ENCODE results near the gene CALML4. TPM values are rescaled to one million over a fixed set of nuclear protein-coding genes. Genes with fewer than 3 reads are reported as not detected.
"Not testable (repeated sequence)": the region's sequence is repeated elsewhere in the genome, so short reads cannot be mapped to it uniquely, and the experiment has no call there.

Gene CALML4
- total RNA-seq, 1 donor, result 2.7 TPM

DNA sequence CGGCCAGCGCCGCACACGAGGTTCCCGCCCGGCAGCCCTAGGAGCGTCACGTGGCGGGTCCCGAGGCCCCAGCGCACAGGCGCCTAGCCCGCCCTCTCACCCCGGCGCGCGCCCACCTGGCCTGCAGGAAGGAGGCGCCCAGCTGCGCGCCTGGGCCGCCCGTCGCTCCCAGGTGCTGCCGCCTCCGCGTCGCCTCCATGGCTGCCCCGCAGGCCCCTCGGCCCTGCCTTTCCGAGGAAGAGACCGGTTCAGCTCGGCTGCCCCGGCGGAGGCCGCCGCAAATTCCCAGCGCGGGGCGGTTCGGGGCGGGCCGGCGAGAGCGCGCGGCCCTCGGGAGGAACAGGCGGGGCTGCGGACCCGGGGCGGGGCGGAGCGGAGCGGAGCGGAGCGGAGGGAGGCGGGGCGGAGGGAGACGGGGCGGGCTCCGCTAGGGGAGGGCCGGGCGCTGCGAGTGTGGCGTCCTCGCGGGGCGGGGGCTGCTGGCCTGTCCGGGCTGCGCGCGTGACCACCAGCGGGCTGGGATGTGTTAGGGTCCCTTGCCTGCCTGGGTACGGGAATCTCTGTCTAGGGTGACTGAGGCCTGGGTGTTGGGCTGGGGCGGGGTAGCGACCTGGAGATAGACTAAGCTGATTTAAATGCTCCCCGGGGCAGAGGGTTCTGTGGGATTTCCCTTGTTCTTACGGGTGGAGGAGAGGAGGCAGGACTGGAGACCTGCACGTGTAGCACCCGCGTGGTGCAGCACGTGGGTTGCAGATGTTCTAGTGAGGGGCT is 24.4 kb upstream of the CALML4 start, which contains the start of gene CLN6:
CLN6 (minus strand) TSS at position 343 of the 771 bp plus-strand sequence; CDS start at position 199, 144 bp downstream.
- peak; percentile 74 for DNase-seq (ENCODE audit: low read depth)
- TF ChIP-seq, protein P1, sequence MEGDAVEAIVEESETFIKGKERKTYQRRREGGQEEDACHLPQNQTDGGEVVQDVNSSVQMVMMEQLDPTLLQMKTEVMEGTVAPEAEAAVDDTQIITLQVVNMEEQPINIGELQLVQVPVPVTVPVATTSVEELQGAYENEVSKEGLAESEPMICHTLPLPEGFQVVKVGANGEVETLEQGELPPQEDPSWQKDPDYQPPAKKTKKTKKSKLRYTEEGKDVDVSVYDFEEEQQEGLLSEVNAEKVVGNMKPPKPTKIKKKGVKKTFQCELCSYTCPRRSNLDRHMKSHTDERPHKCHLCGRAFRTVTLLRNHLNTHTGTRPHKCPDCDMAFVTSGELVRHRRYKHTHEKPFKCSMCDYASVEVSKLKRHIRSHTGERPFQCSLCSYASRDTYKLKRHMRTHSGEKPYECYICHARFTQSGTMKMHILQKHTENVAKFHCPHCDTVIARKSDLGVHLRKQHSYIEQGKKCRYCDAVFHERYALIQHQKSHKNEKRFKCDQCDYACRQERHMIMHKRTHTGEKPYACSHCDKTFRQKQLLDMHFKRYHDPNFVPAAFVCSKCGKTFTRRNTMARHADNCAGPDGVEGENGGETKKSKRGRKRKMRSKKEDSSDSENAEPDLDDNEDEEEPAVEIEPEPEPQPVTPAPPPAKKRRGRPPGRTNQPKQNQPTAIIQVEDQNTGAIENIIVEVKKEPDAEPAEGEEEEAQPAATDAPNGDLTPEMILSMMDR (IDR thresholded peaks at IDR 0.05; ENCODE audit: insufficient read depth, low read length), result no peak
- peak within 1 kb of the TSS; percentile 80 for H3K4me3 ChIP-seq (ENCODE audit: low read depth, low read length)

DNA sequence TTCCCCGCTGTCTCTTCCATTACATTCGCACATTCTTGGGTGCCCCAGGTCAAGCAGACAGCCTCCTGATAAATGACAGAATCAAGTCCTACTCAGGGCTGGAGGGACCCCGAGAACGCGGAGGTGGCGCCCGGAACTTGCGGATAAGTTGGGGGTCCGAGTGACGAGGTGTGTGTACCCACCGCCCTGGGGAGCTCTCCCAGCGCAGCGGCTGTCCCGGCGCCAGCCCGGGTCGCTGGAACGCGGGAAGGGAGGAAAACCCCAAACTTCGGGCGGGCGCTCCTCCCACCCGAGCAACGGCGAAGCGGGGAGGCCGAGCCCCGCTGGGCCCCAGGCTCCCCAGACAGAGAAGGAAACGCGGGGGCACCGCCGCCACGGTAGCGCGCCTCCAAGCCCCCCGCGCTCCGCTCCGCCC is 23.8 kb upstream of the CALML4 start:
- H3K4me3 ChIP-seq (ENCODE audit: low read depth, low read length), result peak overlapping the region; percentile 80
- TF ChIP-seq, protein P1 (IDR thresholded peaks at IDR 0.05; ENCODE audit: insufficient read depth, low read length), result no peak
- no peak for DNase-seq (ENCODE audit: low read depth)

DNA sequence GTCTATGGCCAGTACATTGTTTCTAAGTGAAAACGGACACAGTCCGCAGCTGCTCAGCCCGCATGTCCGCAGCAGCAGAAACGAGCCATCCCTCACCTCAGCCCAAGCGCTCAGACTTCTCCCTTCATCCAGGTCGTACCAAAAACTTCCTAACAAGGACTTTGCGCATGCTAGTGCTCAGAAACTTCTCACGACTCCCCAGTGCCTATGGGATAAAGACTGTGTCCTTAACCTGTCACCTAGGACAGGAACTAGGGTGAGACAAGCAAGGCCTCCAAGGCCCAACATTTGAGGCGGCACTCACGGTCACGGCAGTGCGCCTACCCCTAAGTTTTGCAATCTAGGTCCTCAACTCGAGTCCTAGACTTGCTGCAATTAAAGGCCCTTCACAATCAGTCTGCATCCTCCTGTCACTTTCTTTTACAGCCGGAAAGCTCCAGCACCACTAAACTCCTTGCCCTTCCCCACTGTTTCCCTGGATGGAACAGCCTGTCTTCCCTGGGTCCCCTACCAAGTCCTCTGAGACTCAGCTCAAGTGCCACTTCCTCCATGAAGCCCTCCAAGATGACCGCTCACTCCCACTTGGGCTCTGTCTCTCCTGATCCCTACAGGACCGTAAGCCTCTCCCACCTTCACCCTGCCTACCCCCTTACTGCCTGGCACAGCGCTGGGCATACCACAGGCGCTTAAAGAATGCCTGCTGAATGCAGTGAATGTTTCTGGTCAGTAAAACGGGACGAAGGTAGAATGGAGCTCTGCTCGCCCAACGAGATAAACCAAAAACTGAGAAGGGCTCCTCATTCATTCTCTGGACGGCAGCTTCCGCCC is 23.2 kb upstream of the CALML4 start:
- H3K4me3 ChIP-seq (ENCODE audit: low read depth, low read length), result peak overlapping the region; percentile 80
- TF ChIP-seq, protein P1 (IDR thresholded peaks at IDR 0.05; ENCODE audit: insufficient read depth, low read length), result no peak
- DNase-seq (ENCODE audit: low read depth), result peak; percentile 12

DNA sequence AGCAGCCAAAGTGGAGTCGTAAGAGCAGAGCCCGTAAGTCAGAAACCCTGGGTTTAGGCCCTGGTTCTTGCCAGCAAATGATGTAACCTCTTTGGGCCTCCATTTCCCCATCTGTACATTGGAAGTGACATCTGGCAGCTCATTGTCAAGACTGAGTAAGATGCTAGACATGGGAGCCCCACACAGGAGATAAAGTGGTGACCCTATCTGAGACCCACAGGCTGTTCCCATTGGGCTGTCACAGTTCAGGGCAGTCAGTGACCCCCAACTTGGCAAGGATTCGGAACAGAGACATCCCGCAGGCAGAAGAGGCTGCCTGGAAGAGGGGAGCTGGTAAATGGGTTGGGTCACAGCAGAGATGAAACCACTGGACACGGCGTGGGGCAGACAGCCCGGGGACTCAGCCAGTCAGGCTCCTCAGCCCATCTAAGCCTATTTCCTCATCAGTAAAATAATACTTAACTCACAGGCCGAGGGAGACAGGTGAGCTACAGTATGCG is 22.6 kb upstream of the CALML4 start:
- TF ChIP-seq, protein P1 (IDR thresholded peaks at IDR 0.05; ENCODE audit: insufficient read depth, low read length), result no peak
- no peak for DNase-seq (ENCODE audit: low read depth)
- H3K4me3 ChIP-seq (ENCODE audit: low read depth, low read length), result peak overlapping the region; percentile 80

DNA sequence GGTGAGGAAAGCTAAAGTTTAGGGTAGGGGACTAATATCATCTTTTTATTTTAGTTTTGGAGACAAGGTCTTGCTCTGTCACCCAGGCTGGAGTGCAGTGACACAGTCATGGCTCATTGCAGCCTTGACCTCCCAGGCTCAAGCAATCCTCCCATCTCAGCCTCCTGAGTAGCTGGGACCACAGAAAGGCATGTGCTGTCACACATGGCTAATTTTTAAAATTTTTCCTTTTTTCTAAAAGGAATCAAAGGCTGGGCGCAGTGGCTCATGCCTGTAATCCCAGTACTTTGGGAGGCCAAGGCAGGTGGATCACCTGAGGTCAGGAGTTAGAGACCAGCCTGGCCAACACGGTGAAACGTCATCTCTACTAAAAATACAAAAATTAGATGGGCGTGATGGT is 20.3 kb upstream of the CALML4 start:
- not testable (repeated sequence) for DNase-seq (ENCODE audit: low read depth)

DNA sequence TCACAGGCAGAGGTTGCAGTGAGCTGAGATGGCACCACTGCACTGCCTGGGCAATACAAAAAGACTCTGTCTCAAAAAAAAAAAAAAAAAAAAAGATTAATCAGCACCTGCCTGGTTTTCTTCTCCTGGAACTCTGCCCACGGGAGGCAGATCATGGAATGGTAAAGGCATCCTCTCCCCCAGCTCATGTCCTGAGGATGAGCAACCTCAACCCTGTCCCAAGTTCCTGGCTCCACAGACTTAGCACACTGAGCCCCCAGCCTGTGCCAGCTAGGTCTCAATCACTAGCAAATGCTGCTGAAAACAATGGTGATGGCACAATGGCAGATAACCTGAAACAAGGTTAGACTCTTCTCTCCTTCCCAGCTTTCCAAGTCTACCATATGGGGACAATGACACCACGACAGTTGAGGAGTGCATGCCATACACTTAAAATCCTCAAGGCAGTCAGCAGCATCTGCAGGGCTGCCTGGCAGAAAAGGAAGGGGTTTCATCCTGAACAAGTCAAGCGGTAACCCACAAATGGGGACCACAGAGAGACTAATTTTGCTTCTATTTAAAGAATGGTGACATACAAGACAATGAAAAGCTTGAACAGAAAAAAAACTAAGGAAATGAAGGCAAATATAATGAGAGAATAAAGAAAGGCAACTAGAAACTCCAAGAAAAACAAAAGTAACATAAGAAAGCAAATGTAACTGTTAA is 19.6 kb upstream of the CALML4 start:
- H3K4me3 ChIP-seq (ENCODE audit: low read depth, low read length), result no peak overlapping the region
- DNase-seq (ENCODE audit: low read depth), result no peak
- TF ChIP-seq, protein P1 (IDR thresholded peaks at IDR 0.05; ENCODE audit: insufficient read depth, low read length), result no peak

More for the DNA sequence above, 20.3 kb upstream of the CALML4 start:
- H3K4me3 ChIP-seq (ENCODE audit: low read depth, low read length), result not testable (repeated sequence)
